Stimulated activated CD4-positive, alpha-beta T cell treated with anti-CD3 and anti-CD28 coated beads, Interleukin-12 subunit alpha, Interleukin-12 subunit beta, amount 100 ng/mL, for 4 hours (primary cell): ENCODE data around the gene CASD1.

ENCODE experiments used
- DNase-seq: peaks from one replicate; pipeline ENCODE4 v3.0.0-alpha.2; 2020

Gene CASD1

DNA sequence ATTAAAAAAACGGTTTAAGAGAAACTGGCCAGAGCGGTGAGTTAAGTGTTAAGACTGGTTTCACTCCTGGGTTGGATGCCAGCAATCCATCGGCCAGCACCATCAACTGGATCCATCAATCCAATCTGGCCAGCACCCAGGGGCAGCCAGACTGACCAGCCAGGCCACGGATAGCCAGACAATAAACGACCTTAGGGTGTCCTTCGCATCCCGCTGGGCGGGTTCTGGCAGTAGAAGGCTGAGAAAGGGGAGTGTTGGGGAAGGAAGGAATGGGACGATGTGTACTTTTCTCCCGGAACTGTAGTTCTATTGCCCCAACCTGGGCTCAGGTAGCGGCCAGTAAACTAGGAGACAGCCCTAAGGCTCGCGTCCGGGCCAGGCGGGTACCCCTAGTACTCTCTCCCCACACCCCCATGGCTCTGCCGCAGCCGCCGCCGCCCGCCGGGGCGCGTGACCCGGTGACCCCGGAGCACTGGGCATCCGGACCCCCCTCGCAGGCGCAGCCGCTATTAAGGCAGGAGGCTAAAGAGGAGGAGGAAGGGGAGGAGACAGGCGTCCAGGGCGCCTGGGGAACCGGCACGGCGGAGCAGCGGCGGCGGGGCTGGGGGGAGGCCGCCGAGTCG, at the start of gene CASD1:
CASD1 (plus strand) TSS at position 546 of the 623 bp plus-strand sequence. CDS start 276 bp downstream, outside the sequence.
- peak; percentile 58 for DNase-seq

DNA sequence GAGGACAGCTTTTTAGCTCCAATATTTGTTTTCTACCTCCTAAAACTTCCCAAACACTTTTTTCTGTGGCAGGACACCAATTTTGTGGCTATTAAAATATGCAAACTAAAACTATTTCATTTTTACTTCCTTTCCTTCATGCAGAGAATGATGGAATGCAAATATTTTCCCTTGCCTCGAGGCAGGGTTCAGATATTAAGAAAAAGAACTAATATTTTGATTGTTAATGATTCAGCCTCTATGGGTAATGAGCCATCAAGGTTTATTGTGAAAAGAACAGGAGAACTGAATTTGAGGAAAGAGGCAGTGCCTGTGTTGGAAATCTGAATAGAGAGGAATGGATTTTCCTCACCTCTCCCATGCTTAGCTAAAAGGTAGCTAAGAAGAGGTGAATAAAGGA, 43.1 kb upstream of the CASD1 start:
- DNase-seq: no peak

DNA sequence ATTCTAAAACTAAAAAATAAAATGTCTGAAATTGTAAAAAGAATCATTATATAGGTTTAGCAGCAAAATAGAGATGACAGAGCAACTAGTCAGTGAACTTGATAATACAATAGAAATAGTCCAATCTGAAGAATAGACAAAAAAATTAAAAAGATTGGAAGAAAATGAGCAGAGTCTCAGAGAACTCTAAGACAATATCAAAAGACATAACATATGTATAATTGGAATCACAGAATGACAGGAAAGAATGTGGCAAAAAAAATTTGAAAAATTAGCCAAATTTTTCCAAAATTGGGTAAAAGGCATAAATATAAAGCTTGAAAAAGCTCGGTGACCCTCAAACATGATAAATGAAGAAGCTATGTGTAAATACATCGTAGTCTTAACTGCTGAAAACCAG, 38.0 kb upstream of the CASD1 start:
- DNase-seq: no peak

GRCh38 chr7:94472608-94473007, 37.0 kb upstream of the CASD1 start:
- no peak for DNase-seq

- no peak for DNase-seq
Observed at GRCh38 chr7:94476251-94476840, 33.3 kb upstream of the CASD1 start.

DNA sequence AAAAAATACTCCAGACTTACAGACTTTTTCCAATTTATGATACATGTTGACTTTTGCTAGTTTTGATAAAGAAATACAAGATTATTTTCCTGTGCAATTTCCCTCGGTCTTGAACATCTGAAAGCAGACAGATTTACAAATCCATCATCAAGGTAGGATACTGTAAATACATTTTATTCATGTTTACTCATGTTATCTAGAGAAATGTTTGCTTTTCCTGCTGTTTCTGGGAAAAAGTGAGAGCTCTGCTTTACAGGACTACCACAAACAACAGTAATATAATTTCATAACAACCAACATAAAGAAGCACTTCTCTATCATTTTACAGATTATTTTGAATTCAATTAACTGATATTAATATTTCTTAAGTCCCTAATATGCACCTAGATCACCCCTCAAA, 31.7 kb upstream of the CASD1 start:
- no peak for DNase-seq

GRCh38 chr7:94478648-94479214, 30.9 kb upstream of the CASD1 start:
- no peak for DNase-seq

GRCh38 chr7:94481279-94481678, 28.3 kb upstream of the CASD1 start:
- DNase-seq: no peak

DNA sequence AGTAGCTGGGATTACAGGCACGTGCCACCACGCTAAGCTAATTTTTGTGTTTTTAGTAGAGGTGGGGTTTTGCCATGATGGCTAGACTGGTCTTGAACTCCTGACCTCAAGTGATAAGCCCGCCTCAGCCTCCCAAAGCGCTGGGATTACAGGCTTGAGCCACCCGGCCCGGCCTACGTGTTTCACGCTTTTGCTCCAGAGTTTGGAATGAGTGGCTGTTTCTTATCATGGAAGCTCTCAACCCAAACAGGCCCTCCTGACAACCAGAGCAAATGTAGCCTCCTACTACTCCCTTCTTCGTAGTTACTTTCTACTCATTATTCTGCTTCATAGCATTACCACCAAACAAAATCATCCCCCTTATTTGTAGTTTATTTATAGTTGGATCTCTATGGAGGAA, 26.8 kb upstream of the CASD1 start:
- DNase-seq: no peak

DNA sequence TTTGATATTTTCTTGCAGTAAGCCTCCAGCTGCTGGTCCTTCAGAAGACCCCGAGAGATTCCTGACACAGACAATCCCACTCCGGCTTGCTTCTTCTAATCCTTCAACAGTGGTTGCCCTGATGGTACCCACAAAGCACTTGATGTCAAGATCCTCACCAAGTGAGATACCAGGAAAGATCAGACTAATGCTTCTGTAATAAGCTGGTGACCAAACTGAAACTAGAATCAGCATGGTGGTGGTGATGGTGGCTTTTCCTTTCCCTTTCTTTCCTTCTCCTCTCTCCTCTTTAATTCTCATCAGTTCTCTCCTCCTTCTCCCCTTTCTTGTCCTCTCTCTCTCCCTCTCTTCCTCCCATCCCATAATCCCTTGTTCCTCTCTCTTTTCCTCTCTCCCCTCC, 25.8 kb upstream of the CASD1 start:
- DNase-seq: no peak

DNA sequence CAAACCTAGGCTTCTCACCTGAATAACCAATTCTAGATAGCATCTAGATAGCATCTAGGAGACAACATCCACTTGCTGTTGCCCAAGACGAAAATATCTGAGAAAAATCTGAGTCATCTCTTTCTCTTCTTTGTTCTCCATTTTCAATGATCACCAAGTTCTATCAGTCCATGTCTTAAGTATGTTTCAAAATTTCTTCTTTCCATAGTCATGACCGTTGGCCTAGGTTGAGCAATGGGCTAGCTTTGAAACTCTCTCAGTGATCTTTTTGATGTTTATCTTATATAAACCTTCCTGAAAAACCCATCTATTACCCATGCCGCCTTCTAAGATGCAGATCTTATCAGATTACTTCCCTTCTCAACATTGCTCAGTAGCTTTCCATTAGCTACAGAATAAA, 23.4 kb upstream of the CASD1 start:
- no peak for DNase-seq

DNA sequence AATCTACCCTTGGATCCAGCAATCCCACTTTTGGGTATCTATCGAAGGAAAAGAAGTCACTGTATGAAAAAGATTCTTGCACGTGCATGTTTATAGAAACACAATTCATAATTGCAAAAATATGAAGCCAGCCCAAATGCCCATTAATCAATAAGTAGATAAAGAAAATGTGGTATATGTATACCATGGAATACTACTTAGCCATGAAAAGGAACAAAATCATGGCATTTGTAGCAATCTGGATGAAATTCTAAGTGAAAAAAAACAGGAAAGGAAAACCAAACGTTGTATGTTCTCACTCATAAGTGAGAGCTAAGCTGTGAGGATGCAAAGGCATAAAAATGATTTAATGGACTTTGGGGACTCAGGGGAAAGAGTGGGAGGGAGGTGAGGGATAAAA, 18.2 kb upstream of the CASD1 start:
- no peak for DNase-seq

DNA sequence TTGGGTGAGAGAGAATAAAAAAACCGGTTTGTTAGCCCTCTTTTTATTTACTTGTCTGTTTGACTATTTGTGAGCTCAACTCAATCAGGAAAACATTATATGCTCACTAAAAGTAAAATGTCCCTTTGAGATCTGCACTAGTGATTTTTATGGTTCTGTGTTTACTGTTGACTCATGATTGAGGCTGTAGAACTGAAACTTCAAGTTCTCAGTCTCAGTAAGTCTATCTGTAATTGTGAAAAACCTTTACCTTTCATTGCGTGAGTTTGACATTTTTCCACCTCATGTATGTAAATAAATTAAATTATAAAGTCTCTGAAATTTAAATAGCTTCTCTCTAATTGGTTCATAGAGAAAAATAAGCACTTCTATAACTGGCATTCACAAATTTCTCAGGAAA, 17.0 kb upstream of the CASD1 start:
- no peak for DNase-seq

- no peak for DNase-seq
Observed at GRCh38 chr7:94497874-94498670, 11.5 kb upstream of the CASD1 start.

GRCh38 chr7:94498918-94499317, 10.7 kb upstream of the CASD1 start:
- DNase-seq: no peak

- DNase-seq: no peak
Observed at GRCh38 chr7:94507462-94507861, 2.1 kb upstream of the CASD1 start.

- DNase-seq: no peak
Observed at GRCh38 chr7:94507962-94508361, 1.6 kb upstream of the CASD1 start.

- peak; percentile 59 for DNase-seq
Observed at GRCh38 chr7:94509887-94510581, 425 bp downstream of the CASD1 start.

- DNase-seq: peak; percentile 12
Observed at GRCh38 chr7:94510582-94511496, 1.2 kb downstream of the CASD1 start.

- DNase-seq: no peak
Observed at GRCh38 chr7:94511718-94512117, 2.1 kb downstream of the CASD1 start.

GRCh38 chr7:94512735-94513564, 3.3 kb downstream of the CASD1 start:
- no peak for DNase-seq
